T-helper 22 cell (primary cell): ENCODE results near the gene OXT.
"Not testable (repeated sequence)": the region's sequence is repeated elsewhere in the genome, so short reads cannot be mapped to it uniquely, and the experiment has no call there.

Source experiments
- DNase-seq: peaks from one replicate; pipeline ENCODE4 v3.0.0-alpha.2; 2020; ENCODE audit warnings: low read depth

OXT gene

GRCh38 chr20:3071610-3072529, at the start of gene OXT:
Gene OXT (plus strand): TSS chr20:3071620. CDS start chr20:3071656, 36 bp downstream.
- DNase-seq = peak; percentile 56

GRCh38 chr20:3021777-3022176, 49.6 kb upstream of the OXT start:
- no peak for DNase-seq

GRCh38 chr20:3022559-3023490, 48.6 kb upstream of the OXT start:
- not testable (repeated sequence) for DNase-seq

GRCh38 chr20:3027987-3028386, 43.4 kb upstream of the OXT start:
- no peak for DNase-seq

GRCh38 chr20:3031524-3032147, 39.8 kb upstream of the OXT start:
- no peak for DNase-seq

- DNase-seq = no peak
Measured at GRCh38 chr20:3032624-3033023, 38.8 kb upstream of the OXT start.

GRCh38 chr20:3037654-3038053, 33.8 kb upstream of the OXT start:
- DNase-seq = no peak

- DNase-seq = no peak
Measured at GRCh38 chr20:3038454-3038853, 33.0 kb upstream of the OXT start.

GRCh38 chr20:3039426-3039825, 32.0 kb upstream of the OXT start:
- DNase-seq = no peak

- DNase-seq = no peak
Measured at GRCh38 chr20:3040086-3040485, 31.3 kb upstream of the OXT start.

- no peak for DNase-seq
Measured at GRCh38 chr20:3041854-3042409, 29.5 kb upstream of the OXT start.

- no peak for DNase-seq
Measured at GRCh38 chr20:3042625-3043024, 28.8 kb upstream of the OXT start.

GRCh38 chr20:3043322-3043721, 28.1 kb upstream of the OXT start, which contains the start of gene GNRH2:
Gene GNRH2 (plus strand): TSS chr20:3043622. CDS start chr20:3044415, 793 bp downstream.
- DNase-seq = no peak

- no peak for DNase-seq
Measured at GRCh38 chr20:3044336-3044965, 27.0 kb upstream of the OXT start.

- DNase-seq = peak; percentile 29
Measured at GRCh38 chr20:3045042-3045815, 26.2 kb upstream of the OXT start.

GRCh38 chr20:3045816-3046676, 25.4 kb upstream of the OXT start, which contains the start of gene MRPS26:
Gene MRPS26 (plus strand): TSS chr20:3046052. CDS start chr20:3046069, 17 bp downstream.
- peak; percentile 56 for DNase-seq

GRCh38 chr20:3046677-3047462, 24.6 kb upstream of the OXT start:
- DNase-seq = no peak
